Thyroid gland (tissue), 4 donors: ENCODE measurements around the gene GRM7. TPM values are rescaled to one million over a fixed set of nuclear protein-coding genes. Genes with fewer than 3 reads are reported as not detected.

Source experiments
- DNase-seq, 2 donors: peaks; one replicate each; pipeline ENCODE4 v3.0.0-alpha.2; 2019
- H3K27ac ChIP-seq, 3 donors: fragments of 200-600 bp; sonication (generic); 1 replicate in 2 of 3; 2 replicates in 1 of 3; pipeline ENCODE4 v1.5.1; 2016 to 2019; ENCODE audit warnings: mild to moderate bottlenecking in 1 of 3, moderate library complexity in 1 of 3
- H3K27me3 ChIP-seq: fragments of 200-600 bp; sonication (generic); one replicate; pipeline ENCODE4 v1.5.1; 2019
- H3K36me3 ChIP-seq, 2 donors: fragments of 200-600 bp; sonication (generic); one replicate each; pipeline ENCODE4 v1.5.1; 2016 to 2019
- H3K4me1 ChIP-seq, 2 donors: fragments of 200-600 bp; sonication (generic); one replicate each; pipeline ENCODE4 v1.5.1; 2017 to 2019
- H3K4me3 ChIP-seq, 3 donors: fragments of 200-600 bp; sonication (generic); replicated peaks in 1 of 3; 1 replicate in 2 of 3; 2 replicates in 1 of 3; pipeline ENCODE4 v1.5.1; 2016; ENCODE audit warnings: mild to moderate bottlenecking in 1 of 3
- H3K9me3 ChIP-seq: fragments of 200-600 bp; sonication (generic); one replicate; pipeline ENCODE4 v1.5.1; 2017
- CTCF ChIP-seq, 6 experiments: fragments of 200-600 bp in 3 of 6; fragments of 450-650 bp in 3 of 6; sonication (generic) in 3 of 6; IDR thresholded peaks; one replicate each; pipeline ENCODE4 v1.5.1; 2016 to 2019; ENCODE audit warnings: antibody characterized with exemption in 6 of 6, mild to moderate bottlenecking in 2 of 6, inconsistent platforms in 1 of 6, moderate library complexity in 1 of 6
- POLR2A ChIP-seq, 2 donors: fragments of 450-650 bp; IDR thresholded peaks; one replicate each; pipeline ENCODE4 v1.6.1; 2017; ENCODE audit warnings: antibody characterized with exemption in 2 of 2, mild to moderate bottlenecking in 2 of 2, moderate library complexity in 1 of 2
- WGBS, 2 donors: methylation state at CpG; one replicate each; pipeline ENCODE4 v1.1.5; 2017; 5-methylcytosine and 5-hydroxymethylcytosine counted together
- intact Hi-C: fragments of 100-400 bp; cut with DNase I; formaldehyde crosslinking; loops from one replicate; pipeline ENCODE4 v1.15.1; 2023
- total RNA-seq, 4 donors: library from RNA; depleted of rRNA; stranded (reverse); fragments of >200 nt; gene quantifications; one replicate each; pipeline ENCODE4 v1.2.3, GENCODE V29; 2016

Gene GRM7
- total RNA-seq, 4 donors from 2014 or later = 0.11 to 0.81 (median 0.60) TPM

- Histone ChIP-seq H3K4me3 (no peak overlapping the region), H3K9me3 (no peaks in the 10 kb centered on the region), H3K27ac (no peak overlapping the region), H3K27me3 (no peaks in the 10 kb centered on the region), H3K4me1 (no peaks in the 10 kb centered on the region), H3K36me3 (no peaks in the 10 kb centered on the region)
- no peak for DNase-seq
- no peak for TF ChIP-seq CTCF (IDR thresholded peaks at IDR 0.05)
- no peak for TF ChIP-seq POLR2A (IDR thresholded peaks at IDR 0.05)
- WGBS, 2 donors = 58 to 68% methylated on average over 1 of the region's 1 CpG
- intact Hi-C loops = no loop called here
Observed at GRCh38 chr3:7428206-7428718, 567.3 kb downstream of the GRM7 start.

GRCh38 chr3:7432610-7433009, 571.7 kb downstream of the GRM7 start:
- no peak overlapping the region for H3K4me3 ChIP-seq
- intact Hi-C loops = no loop called here
- H3K36me3 ChIP-seq = no peaks in the 10 kb centered on the region
- 93 to 99% methylated on average over 2 of the region's 2 CpGs for WGBS, 2 donors
- DNase-seq = no peak
- no peaks in the 10 kb centered on the region for H3K9me3 ChIP-seq
- H3K27ac ChIP-seq = no peak overlapping the region
- no peaks in the 10 kb centered on the region for H3K4me1 ChIP-seq
- TF ChIP-seq CTCF (IDR thresholded peaks at IDR 0.05) (no peak), POLR2A (IDR thresholded peaks at IDR 0.05) (no peak)
- H3K27me3 ChIP-seq = no peaks in the 10 kb centered on the region

- H3K36me3 ChIP-seq = no peaks in the 10 kb centered on the region
- no peak for TF ChIP-seq CTCF (IDR thresholded peaks at IDR 0.05)
- no peak for TF ChIP-seq POLR2A (IDR thresholded peaks at IDR 0.05)
- no peaks in the 10 kb centered on the region for H3K4me1 ChIP-seq
- 91 to 93% methylated on average over 2 of the region's 2 CpGs for WGBS, 2 donors
- no peak overlapping the region for H3K4me3 ChIP-seq
- H3K9me3 ChIP-seq = no peaks in the 10 kb centered on the region
- H3K27ac ChIP-seq = no peak overlapping the region
- intact Hi-C loops = no loop called here
- H3K27me3 ChIP-seq = no peaks in the 10 kb centered on the region
- no peak for DNase-seq
Observed at GRCh38 chr3:7433073-7433472, 572.2 kb downstream of the GRM7 start.

GRCh38 chr3:7436542-7436941, 575.6 kb downstream of the GRM7 start:
- no peaks in the 10 kb centered on the region for H3K9me3 ChIP-seq
- H3K4me1 ChIP-seq = no peaks in the 10 kb centered on the region
- no peak overlapping the region for H3K27ac ChIP-seq
- no peaks in the 10 kb centered on the region for H3K36me3 ChIP-seq
- TF ChIP-seq CTCF (IDR thresholded peaks at IDR 0.05) = no peak
- TF ChIP-seq POLR2A (IDR thresholded peaks at IDR 0.05) = no peak
- DNase-seq = no peak
- H3K4me3 ChIP-seq = no peak overlapping the region
- WGBS, 2 donors = 86 to 89% methylated on average over 1 of the region's 1 CpG
- H3K27me3 ChIP-seq = no peaks in the 10 kb centered on the region
- intact Hi-C loops = no loop called here

- H3K36me3 ChIP-seq = no peaks in the 10 kb centered on the region
- DNase-seq = no peak
- no peak overlapping the region for H3K27ac ChIP-seq
- no peak overlapping the region for H3K4me3 ChIP-seq
- H3K9me3 ChIP-seq = no peaks in the 10 kb centered on the region
- H3K4me1 ChIP-seq = no peaks in the 10 kb centered on the region
- no peaks in the 10 kb centered on the region for H3K27me3 ChIP-seq
- 90 to 95% methylated on average over 1 of the region's 1 CpG for WGBS, 2 donors
- TF ChIP-seq POLR2A (IDR thresholded peaks at IDR 0.05) (no peak), CTCF (IDR thresholded peaks at IDR 0.05) (no peak)
- intact Hi-C loops = no loop called here
Observed at GRCh38 chr3:7437231-7437630, 576.3 kb downstream of the GRM7 start.
